MM.1S (cell line): ENCODE measurements around the gene WFDC5.

Experiments used
- DNase-seq: peaks from one replicate; pipeline ENCODE4 v3.0.0-alpha.2; 2015
- H2AFZ ChIP-seq: fragments of 300-600 bp; sonication (generic); 2 replicates; pipeline ENCODE4 v1.6.0; 2016; ENCODE audit warnings: antibody characterized with exemption, low read length
- H3F3A ChIP-seq: fragments of 300-600 bp; sonication (generic); 2 replicates; pipeline ENCODE4 v1.6.1; 2016; ENCODE audit warnings: mild to moderate bottlenecking, antibody characterized with exemption, low read length, moderate library complexity, mixed read lengths; ENCODE audit not compliant: insufficient read depth
- H3K27ac ChIP-seq: fragments of 300-600 bp; sonication (generic); 2 replicates; pipeline ENCODE4 v1.5.1; 2016; ENCODE audit warnings: mild to moderate bottlenecking, low read length
- H3K27me3 ChIP-seq: fragments of 300-600 bp; sonication (generic); replicated peaks from 2 replicates; pipeline ENCODE4 v1.6.0; 2016; ENCODE audit warnings: low read length; ENCODE audit not compliant: insufficient read depth
- H3K36me3 ChIP-seq: fragments of 300-600 bp; sonication (generic); replicated peaks from 2 replicates; pipeline ENCODE4 v1.6.1; 2016; ENCODE audit warnings: mild to moderate bottlenecking, low read length, mixed read lengths; ENCODE audit not compliant: insufficient read depth
- H3K4me1 ChIP-seq: fragments of 300-600 bp; sonication (generic); 2 replicates; pipeline ENCODE4 v1.6.1; 2016; ENCODE audit warnings: low read length, mixed read lengths
- H3K4me2 ChIP-seq: fragments of 300-600 bp; sonication (generic); 2 replicates; pipeline ENCODE4 v1.6.0; 2016; ENCODE audit warnings: low read depth, low read length
- H3K4me3 ChIP-seq: fragments of 300-600 bp; sonication (generic); 2 replicates; pipeline ENCODE4 v1.5.1; 2016; ENCODE audit warnings: low read length, mixed read lengths
- H3K79me2 ChIP-seq: fragments of 300-600 bp; sonication (generic); 2 replicates; pipeline ENCODE4 v1.6.1; 2016; ENCODE audit warnings: mixed run types, low read length, mixed read lengths
- H3K9ac ChIP-seq: fragments of 300-600 bp; sonication (generic); 2 replicates; pipeline ENCODE4 v1.6.1; 2016; ENCODE audit warnings: low read length, mixed read lengths
- H3K9me2 ChIP-seq: fragments of 300-600 bp; sonication (generic); replicated peaks from 2 replicates; pipeline ENCODE4 v1.6.1; 2016; ENCODE audit warnings: mild to moderate bottlenecking, low read length, mixed read lengths; ENCODE audit not compliant: insufficient read depth
- H3K9me3 ChIP-seq: fragments of 300-600 bp; sonication (generic); replicated peaks from 2 replicates; pipeline ENCODE4 v1.6.1; 2016; ENCODE audit warnings: mild to moderate bottlenecking, low read length, mixed read lengths; ENCODE audit not compliant: insufficient read depth
- H4K20me1 ChIP-seq: fragments of 300-600 bp; sonication (generic); 2 replicates; pipeline ENCODE4 v1.6.1; 2016; ENCODE audit warnings: mild to moderate bottlenecking, low read length, moderate library complexity, mixed read lengths; ENCODE audit not compliant: insufficient read depth
- CTCF ChIP-seq: fragments of 300-600 bp; sonication (generic); IDR thresholded peaks from 2 replicates; pipeline ENCODE4 v1.5.1; 2016; ENCODE audit warnings: antibody characterized with exemption, low read length, mixed read lengths
- EZH2phosphoT487 ChIP-seq: fragments of 300-600 bp; sonication (generic); IDR thresholded peaks from 2 replicates; pipeline ENCODE4 v1.6.1; 2018; ENCODE audit warnings: antibody characterized with exemption, low read length

Gene WFDC5

DNA sequence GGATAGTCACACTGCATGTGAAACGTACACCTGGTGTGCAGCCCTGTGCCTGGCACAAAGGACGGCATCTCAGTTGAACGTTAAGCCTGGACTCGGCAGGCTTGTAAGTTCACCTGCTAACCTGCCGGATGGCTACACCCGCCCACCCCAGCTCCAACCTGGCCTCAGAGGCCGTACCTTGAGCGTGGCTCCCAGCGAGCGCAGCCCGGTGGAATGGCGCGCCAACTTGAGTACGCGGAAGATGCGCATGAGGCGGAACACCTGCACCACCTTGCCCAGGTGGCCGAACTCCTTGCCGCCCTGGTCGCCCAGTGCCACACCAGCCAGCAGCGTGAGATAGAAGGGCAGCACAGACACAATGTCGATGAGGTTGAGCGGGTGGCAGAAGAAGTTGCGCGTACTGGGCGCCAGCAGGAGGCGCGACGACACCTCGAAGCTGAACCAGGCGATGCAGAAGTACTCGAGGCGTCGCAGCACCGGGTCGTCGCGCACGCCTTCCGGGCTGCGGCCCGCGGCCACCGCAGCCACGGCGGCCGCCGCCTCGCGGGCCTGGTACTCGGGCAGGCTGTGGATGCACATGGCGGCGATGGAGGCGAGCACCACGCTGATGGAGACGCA, 17.4 kb downstream of the WFDC5 start:
- Histone ChIP-seq H3K27me3 (no peaks in the 10 kb centered on the region), H3K9me2 (no peaks in the 10 kb centered on the region), H2AFZ (no peak overlapping the region), H3K4me1 (no peaks in the 10 kb centered on the region), H3F3A (no peaks in the 10 kb centered on the region), H3K79me2 (no peaks in the 10 kb centered on the region), H3K9ac (no peak overlapping the region), H3K27ac (no peak overlapping the region), H3K9me3 (no peaks in the 10 kb centered on the region), H4K20me1 (no peaks in the 10 kb centered on the region), H3K4me3 (no peak overlapping the region), H3K4me2 (no peak overlapping the region), H3K36me3 (no peaks in the 10 kb centered on the region)
- DNase-seq, result no peak
- no peak for TF ChIP-seq EZH2phosphoT487
- no peak for TF ChIP-seq CTCF

DNA sequence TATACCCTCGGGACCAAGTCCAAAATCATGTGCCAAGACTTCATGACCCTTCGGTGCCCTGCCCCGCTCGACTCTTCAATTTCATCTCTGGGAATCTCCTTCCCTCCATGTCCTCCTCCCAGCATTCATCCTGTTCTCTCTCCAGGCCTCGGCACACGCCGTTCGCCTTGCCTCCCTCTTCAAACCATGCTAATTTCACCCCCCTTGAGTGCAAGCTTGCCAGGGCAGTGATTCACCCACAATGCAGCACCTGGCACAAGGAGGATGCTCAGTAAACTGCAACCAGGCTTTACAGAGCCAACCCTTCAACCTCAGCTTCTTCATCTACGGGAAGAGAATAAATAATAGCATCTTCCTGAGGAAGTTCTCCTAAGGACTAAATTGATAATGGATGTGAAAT, 18.2 kb downstream of the WFDC5 start:
- no peak overlapping the region for H3K9ac ChIP-seq
- H3K4me2 ChIP-seq, result no peak overlapping the region
- H3K36me3 ChIP-seq, result no peaks in the 10 kb centered on the region
- no peaks in the 10 kb centered on the region for H3K4me1 ChIP-seq
- no peaks in the 10 kb centered on the region for H4K20me1 ChIP-seq
- H2AFZ ChIP-seq, result no peak overlapping the region
- no peak for DNase-seq
- no peaks in the 10 kb centered on the region for H3F3A ChIP-seq
- H3K9me2 ChIP-seq, result no peaks in the 10 kb centered on the region
- H3K4me3 ChIP-seq, result no peak overlapping the region
- TF ChIP-seq CTCF, result no peak
- no peak overlapping the region for H3K27ac ChIP-seq
- H3K27me3 ChIP-seq, result no peaks in the 10 kb centered on the region
- H3K79me2 ChIP-seq, result no peaks in the 10 kb centered on the region
- no peaks in the 10 kb centered on the region for H3K9me3 ChIP-seq

- H3K9ac ChIP-seq, result no peak overlapping the region
- H3F3A ChIP-seq, result no peaks in the 10 kb centered on the region
- TF ChIP-seq EZH2phosphoT487 (no peak), CTCF (peak; percentile 69)
- no peaks in the 10 kb centered on the region for H3K4me1 ChIP-seq
- no peak overlapping the region for H2AFZ ChIP-seq
- no peaks in the 10 kb centered on the region for H3K27me3 ChIP-seq
- H3K27ac ChIP-seq, result no peak overlapping the region
- no peaks in the 10 kb centered on the region for H3K79me2 ChIP-seq
- DNase-seq, result peak; percentile 71
- H3K36me3 ChIP-seq, result no peaks in the 10 kb centered on the region
- no peaks in the 10 kb centered on the region for H3K9me2 ChIP-seq
- H3K9me3 ChIP-seq, result no peaks in the 10 kb centered on the region
- no peak overlapping the region for H3K4me2 ChIP-seq
- no peak overlapping the region for H3K4me3 ChIP-seq
- no peaks in the 10 kb centered on the region for H4K20me1 ChIP-seq
Observed at GRCh38 chr20:45095805-45096238, 19.2 kb downstream of the WFDC5 start.
